C4-2B (cell line): Measurements from ENCODE around the gene ATP2B2.

Source experiments
- H3K27ac ChIP-seq: fragments of 450-650 bp; 2 replicates; pipeline ENCODE4 v1.5.1; 2017
- CTCF ChIP-seq: fragments of 450-650 bp; conservative IDR thresholded peaks from 2 replicates; pipeline ENCODE4 v1.5.1; 2017; ENCODE audit warnings: mild to moderate bottlenecking
- ZFX ChIP-seq: fragments of 450-650 bp; IDR thresholded peaks from 2 replicates; pipeline ENCODE4 v1.6.1; 2017

Gene ATP2B2

GRCh38 chr3:10456981-10457380 is 48.4 kb downstream of the ATP2B2 start:
- TF ChIP-seq ZFX (no peak), CTCF (no peak)
- H3K27ac ChIP-seq, result no peak overlapping the region

- TF ChIP-seq ZFX (no peak), CTCF (no peak)
- no peak overlapping the region for H3K27ac ChIP-seq
These were observed 49.9 kb downstream of the ATP2B2 start for GRCh38 chr3:10455545-10455914.

GRCh38 chr3:10454907-10455544 is 50.4 kb downstream of the ATP2B2 start:
- H3K27ac ChIP-seq, result no peak overlapping the region
- TF ChIP-seq ZFX (no peak), CTCF (no peak)

GRCh38 chr3:10453431-10454163 is 51.8 kb downstream of the ATP2B2 start:
- no peak overlapping the region for H3K27ac ChIP-seq
- TF ChIP-seq CTCF (no peak), ZFX (no peak)

GRCh38 chr3:10450494-10451440 is 54.6 kb downstream of the ATP2B2 start:
- no peak for TF ChIP-seq ZFX
- TF ChIP-seq CTCF, result no peak
- H3K27ac ChIP-seq, result no peak overlapping the region

GRCh38 chr3:10449436-10449835 is 56.0 kb downstream of the ATP2B2 start:
- no peak overlapping the region for H3K27ac ChIP-seq
- no peak for TF ChIP-seq ZFX
- TF ChIP-seq CTCF, result no peak

GRCh38 chr3:10448544-10448943 is 56.8 kb downstream of the ATP2B2 start:
- H3K27ac ChIP-seq, result no peak overlapping the region
- TF ChIP-seq CTCF (no peak), ZFX (no peak)
